Measurements from ENCODE around the gene DLGAP1.

DLGAP1 gene

DNA sequence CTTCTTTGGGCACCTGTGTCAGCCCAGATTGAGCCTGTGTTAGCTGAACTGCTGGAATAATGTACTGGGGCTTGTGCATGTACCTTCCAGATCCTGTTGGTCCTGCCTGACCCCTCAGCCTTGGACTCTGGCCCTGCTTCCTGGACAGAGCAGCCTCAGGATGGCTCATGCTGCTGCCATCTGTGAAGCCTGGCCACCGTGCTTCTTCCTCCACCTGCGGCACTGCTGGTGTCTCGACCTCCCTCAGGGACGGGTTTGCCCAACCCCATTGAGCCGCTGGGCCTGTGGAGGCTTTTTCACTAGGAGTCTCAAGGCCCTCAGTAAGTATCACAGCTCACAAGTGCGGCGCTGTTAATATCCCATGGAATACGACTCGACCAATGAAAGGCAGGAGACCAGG lies 662.4 kb downstream of the DLGAP1 start:
- Histone ChIP-seq H3K4me3 (ENCODE audit: low read depth, low read length) (no peak overlapping the region), H3K27me3 (no peaks in the 10 kb centered on the region), H3K9me3 (no peaks in the 10 kb centered on the region), H3K36me3 (no peaks in the 10 kb centered on the region), H3K4me1 (no peaks in the 10 kb centered on the region)
- no peak for DNase-seq
- TF ChIP-seq, protein P1, sequence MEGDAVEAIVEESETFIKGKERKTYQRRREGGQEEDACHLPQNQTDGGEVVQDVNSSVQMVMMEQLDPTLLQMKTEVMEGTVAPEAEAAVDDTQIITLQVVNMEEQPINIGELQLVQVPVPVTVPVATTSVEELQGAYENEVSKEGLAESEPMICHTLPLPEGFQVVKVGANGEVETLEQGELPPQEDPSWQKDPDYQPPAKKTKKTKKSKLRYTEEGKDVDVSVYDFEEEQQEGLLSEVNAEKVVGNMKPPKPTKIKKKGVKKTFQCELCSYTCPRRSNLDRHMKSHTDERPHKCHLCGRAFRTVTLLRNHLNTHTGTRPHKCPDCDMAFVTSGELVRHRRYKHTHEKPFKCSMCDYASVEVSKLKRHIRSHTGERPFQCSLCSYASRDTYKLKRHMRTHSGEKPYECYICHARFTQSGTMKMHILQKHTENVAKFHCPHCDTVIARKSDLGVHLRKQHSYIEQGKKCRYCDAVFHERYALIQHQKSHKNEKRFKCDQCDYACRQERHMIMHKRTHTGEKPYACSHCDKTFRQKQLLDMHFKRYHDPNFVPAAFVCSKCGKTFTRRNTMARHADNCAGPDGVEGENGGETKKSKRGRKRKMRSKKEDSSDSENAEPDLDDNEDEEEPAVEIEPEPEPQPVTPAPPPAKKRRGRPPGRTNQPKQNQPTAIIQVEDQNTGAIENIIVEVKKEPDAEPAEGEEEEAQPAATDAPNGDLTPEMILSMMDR (IDR thresholded peaks at IDR 0.05; ENCODE audit: low read depth, low read length): no peak

DNA sequence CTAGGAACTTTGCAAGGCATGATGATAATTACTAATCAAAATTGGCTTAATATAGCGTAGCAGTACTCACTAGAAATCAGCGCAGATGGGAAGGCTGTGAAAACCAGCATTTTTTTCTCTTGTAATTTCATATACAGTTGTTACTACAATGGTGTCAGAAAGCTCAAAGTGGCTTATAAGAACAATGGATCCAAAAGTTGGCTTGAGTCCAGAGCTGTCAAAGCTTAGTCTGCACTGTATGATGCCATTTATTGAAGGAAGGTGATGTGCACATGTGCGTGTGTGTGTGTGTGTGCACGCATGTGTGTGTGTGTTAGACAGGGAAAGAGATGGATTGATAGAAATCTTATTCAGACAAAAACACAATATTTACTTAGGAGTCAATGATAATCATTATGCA lies 663.9 kb downstream of the DLGAP1 start:
- TF ChIP-seq, protein P1 (IDR thresholded peaks at IDR 0.05; ENCODE audit: low read depth, low read length): no peak
- no peak for DNase-seq
- no peak overlapping the region for H3K4me3 ChIP-seq (ENCODE audit: low read depth, low read length)
- H3K27me3 ChIP-seq: no peaks in the 10 kb centered on the region
- H3K36me3 ChIP-seq: no peaks in the 10 kb centered on the region
- no peaks in the 10 kb centered on the region for H3K9me3 ChIP-seq
- H3K4me1 ChIP-seq: no peaks in the 10 kb centered on the region

DNA sequence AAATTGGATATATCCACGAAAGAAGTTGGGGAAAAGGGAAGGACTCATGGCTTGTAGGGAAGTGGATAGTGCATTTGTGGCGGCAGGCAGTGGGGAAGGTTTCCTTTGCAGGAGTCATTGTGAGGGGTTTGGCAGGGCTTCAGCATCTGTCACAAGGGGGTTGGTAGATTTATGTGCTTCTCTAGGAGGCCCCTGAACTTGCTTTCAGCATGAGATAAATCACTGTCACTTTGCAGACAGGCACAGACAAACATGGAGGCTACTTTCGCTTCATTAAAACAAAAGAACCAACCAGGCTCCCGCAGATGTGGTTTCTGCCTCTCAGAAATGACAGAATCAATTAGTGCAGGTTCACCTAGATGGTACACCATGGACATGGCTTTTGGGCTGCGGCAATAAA lies 664.4 kb downstream of the DLGAP1 start:
- H3K9me3 ChIP-seq: no peaks in the 10 kb centered on the region
- H3K36me3 ChIP-seq: no peaks in the 10 kb centered on the region
- no peak overlapping the region for H3K4me3 ChIP-seq (ENCODE audit: low read depth, low read length)
- no peaks in the 10 kb centered on the region for H3K27me3 ChIP-seq
- no peaks in the 10 kb centered on the region for H3K4me1 ChIP-seq
- TF ChIP-seq, protein P1 (IDR thresholded peaks at IDR 0.05; ENCODE audit: low read depth, low read length): no peak
- DNase-seq: no peak

DNA sequence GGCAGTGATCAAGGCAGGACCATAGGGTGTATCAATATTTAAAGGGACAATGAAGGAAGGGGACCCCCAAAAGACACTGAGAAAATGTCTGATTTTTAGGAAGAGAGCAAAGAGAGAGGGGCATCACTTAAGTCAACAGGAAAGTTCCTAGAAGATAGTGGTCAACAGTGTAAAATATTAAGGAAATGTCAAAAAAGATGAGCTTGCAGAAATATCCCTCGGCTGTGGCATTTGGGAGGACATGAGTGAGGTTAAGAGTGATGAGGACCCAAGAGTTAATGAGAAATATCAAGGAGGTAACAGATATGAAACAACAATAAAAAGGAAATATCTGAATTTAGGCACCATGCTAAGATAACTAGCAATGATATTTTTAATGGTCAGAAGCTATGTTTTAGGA lies 665.6 kb downstream of the DLGAP1 start:
- Histone ChIP-seq H3K36me3 (no peaks in the 10 kb centered on the region), H3K9me3 (no peaks in the 10 kb centered on the region), H3K4me1 (no peaks in the 10 kb centered on the region), H3K27me3 (no peaks in the 10 kb centered on the region), H3K4me3 (ENCODE audit: low read depth, low read length) (no peak overlapping the region)
- TF ChIP-seq, protein P1 (IDR thresholded peaks at IDR 0.05; ENCODE audit: low read depth, low read length): no peak
- DNase-seq: no peak

DNA sequence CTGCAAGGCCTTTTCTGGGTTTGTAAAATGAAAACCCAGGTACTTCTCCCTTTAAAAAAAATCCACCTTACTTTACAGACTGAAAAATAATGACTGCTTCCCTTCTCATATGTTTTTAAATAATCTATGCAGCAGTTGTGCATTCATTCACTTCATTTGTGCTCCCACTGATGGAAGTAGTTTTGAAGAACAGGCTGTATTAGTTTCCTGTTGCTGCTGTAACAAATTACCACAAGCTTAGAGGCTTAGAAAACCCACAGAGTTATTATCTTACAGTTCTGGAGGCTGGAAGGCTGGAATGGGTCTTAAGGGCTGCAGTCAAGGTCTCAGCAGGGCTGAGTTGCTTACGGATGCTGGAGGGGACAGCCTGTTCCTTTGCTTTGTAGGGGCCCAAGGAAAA lies 670.2 kb downstream of the DLGAP1 start:
- Histone ChIP-seq H3K36me3 (no peaks in the 10 kb centered on the region), H3K4me3 (ENCODE audit: low read depth, low read length) (no peak overlapping the region), H3K4me1 (no peaks in the 10 kb centered on the region), H3K27me3 (no peaks in the 10 kb centered on the region), H3K9me3 (no peaks in the 10 kb centered on the region)
- TF ChIP-seq, protein P1 (IDR thresholded peaks at IDR 0.05; ENCODE audit: low read depth, low read length): no peak
- DNase-seq: no peak

DNA sequence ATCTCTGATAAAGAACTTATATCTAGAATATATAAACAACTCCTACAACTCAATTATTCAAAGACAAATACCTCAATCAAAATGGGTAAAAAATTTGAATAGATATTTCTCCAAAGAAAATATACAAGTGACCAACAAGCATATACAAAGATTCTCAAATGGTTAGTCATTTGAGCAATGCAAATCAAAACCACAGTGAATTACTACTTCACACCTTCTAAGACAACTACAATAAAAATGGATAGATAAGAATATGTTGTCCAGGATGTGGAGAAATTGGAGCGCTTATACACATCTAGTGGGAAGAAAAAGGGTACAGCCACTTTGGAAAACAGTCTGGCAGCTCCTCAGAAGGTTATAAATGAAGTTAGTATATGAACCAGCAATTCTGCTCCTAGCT lies 672.2 kb downstream of the DLGAP1 start:
- H3K36me3 ChIP-seq: no peaks in the 10 kb centered on the region
- H3K4me3 ChIP-seq (ENCODE audit: low read depth, low read length): no peak overlapping the region
- no peaks in the 10 kb centered on the region for H3K9me3 ChIP-seq
- TF ChIP-seq, protein P1 (IDR thresholded peaks at IDR 0.05; ENCODE audit: low read depth, low read length): no peak
- H3K27me3 ChIP-seq: no peaks in the 10 kb centered on the region
- no peak for DNase-seq
- H3K4me1 ChIP-seq: no peaks in the 10 kb centered on the region
